ENCODE results near the gene ASPDH.
"Not testable (repeated sequence)": the region's sequence is repeated elsewhere in the genome, so short reads cannot be mapped to it uniquely, and the experiment has no call there.

DNA sequence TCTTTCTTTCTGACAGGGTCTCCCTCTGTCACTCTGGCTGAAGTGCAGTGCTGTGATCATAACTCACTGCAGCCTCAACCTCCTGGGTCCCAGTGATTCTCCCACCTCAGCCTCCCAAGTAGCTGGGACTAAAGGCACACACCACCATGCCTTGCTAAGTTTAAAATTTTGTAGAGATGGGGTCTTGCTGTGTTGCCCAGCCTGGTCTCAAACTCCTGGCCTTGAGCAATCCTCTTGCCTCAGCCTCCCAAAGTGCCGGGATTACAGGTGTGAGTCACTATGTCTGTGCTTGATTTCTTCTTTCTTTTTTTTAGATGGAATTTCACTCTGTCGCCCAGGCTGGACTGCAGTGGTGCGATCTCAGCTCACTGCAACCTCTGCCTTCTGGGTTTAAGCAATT is 14.3 kb upstream of the ASPDH start:
- TF ChIP-seq, protein P1, sequence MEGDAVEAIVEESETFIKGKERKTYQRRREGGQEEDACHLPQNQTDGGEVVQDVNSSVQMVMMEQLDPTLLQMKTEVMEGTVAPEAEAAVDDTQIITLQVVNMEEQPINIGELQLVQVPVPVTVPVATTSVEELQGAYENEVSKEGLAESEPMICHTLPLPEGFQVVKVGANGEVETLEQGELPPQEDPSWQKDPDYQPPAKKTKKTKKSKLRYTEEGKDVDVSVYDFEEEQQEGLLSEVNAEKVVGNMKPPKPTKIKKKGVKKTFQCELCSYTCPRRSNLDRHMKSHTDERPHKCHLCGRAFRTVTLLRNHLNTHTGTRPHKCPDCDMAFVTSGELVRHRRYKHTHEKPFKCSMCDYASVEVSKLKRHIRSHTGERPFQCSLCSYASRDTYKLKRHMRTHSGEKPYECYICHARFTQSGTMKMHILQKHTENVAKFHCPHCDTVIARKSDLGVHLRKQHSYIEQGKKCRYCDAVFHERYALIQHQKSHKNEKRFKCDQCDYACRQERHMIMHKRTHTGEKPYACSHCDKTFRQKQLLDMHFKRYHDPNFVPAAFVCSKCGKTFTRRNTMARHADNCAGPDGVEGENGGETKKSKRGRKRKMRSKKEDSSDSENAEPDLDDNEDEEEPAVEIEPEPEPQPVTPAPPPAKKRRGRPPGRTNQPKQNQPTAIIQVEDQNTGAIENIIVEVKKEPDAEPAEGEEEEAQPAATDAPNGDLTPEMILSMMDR (IDR thresholded peaks at IDR 0.05 in 4 of 5, conservative IDR thresholded peaks at IDR 0.05 in 1 of 5) = not testable (repeated sequence)
- TF ChIP-seq POLR2A (IDR thresholded peaks at IDR 0.05) = not testable (repeated sequence)
